Measurements from ENCODE around the gene LIN9. TPM values are rescaled to one million over a fixed set of nuclear protein-coding genes. Genes with fewer than 3 reads are reported as not detected.

LIN9 gene
- total and polyA plus RNA-seq, 4 experiments from 2014 or later: 2.8 to 5.5 (median 4.4) TPM

DNA sequence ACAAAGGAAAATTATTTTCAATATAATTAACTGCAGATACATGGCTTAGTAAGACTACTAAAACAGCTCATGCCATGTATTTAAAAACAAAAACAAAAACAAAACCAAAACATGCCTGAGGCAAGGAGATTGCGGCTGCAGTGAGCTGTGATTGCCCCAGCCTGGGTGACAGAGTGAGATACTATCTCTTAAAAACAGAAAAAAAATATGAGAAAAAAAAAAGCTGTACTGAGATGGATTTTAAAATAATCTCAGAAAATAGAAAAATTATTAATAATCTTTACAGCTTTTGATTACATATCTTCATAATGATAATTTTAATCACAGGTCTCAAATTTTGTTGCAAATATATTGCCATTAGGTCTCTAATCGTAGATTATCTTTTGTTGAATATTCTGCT is 24.0 kb upstream of the LIN9 start:
- Mint-ChIP-seq H3K27me3 (peaks cover 0 to 2% of the 10 kb centered on the region in 2 donors), H3K36me3 (no peaks in the 10 kb centered on the region), H3K27ac (peak overlapping the region in 6 of 7 donors; percentile 28 to 84 (median 61)), H3K9me3 (no peaks in the 10 kb centered on the region), H3K4me1 (peaks cover 6 to 9% (median 8%) of the 10 kb centered on the region in 4 donors), H3K4me3 (peak overlapping the region; percentile 45 to 81 (median 66))
- H3K27me3 ChIP-seq (ENCODE audit: insufficient read depth, low read length): no peaks in the 10 kb centered on the region
- intact Hi-C loops (cut with micrococcal nuclease): loop anchor here (1.0 to 2.0 kb wide), 2 partner anchors 136 to 208 kb away; no protein-coding TSS in a partner anchor
- POLR2A ChIA-PET (ENCODE audit: partially characterized antibody): interaction anchor here (0.8 to 2.3 kb wide), 5 partner anchors 24 to 270 kb away, joined by 3 to 11 read pairs (median 4); partner anchors contain the start of genes H3-3A and LIN9
- CTCF ChIA-PET (ENCODE audit: partially characterized antibody): interaction anchor here (0.6 to 6.2 kb wide), 28 partner anchors 8 to 268 kb away, joined by 3 to 91 read pairs (median 4); partner anchors contain the start of genes LIN9 and PARP1
- peak in 2 of 5 donors; percentile 10 to 14 for DNase-seq
- no peaks in the 10 kb centered on the region for H3K9me3 ChIP-seq (ENCODE audit: control insufficient read depth in 1 of 2, low read length in 2 of 2)
- no peak overlapping the region for H3K27ac ChIP-seq (ENCODE audit: low read depth, low read length)
- H3K4me1 ChIP-seq (ENCODE audit: insufficient read depth, low read length): peaks cover 3% of the 10 kb centered on the region
- no peak overlapping the region for H3K4me3 ChIP-seq (ENCODE audit: low read length in 2 of 2)
- no peaks in the 10 kb centered on the region for H3K36me3 ChIP-seq (ENCODE audit: insufficient read depth, low read length)

DNA sequence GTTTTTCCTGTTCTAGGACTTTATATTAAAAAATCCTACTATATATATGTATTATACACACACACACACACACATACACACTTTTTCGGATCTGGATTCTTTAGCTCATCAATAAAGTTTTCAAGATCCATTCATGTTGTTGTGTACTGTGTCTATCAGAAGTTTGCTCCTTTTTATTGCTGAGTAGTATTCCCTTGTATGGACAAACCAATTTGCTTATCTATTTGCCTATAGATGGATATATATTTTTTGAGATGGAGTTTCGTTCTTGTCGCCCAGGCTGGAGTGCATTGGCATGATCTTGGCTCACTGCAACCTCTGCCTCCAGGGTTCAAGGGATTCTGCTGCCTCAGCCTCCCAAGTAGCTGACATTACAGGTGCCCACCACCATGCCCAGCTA is 20.3 kb upstream of the LIN9 start:
- Mint-ChIP-seq H3K9me3 (no peaks in the 10 kb centered on the region), H3K27me3 (peaks cover 0 to 6% of the 10 kb centered on the region in 2 donors), H3K4me1 (peaks cover 5 to 9% (median 6%) of the 10 kb centered on the region in 4 donors), H3K36me3 (no peaks in the 10 kb centered on the region), H3K4me3 (no peak overlapping the region), H3K27ac (no peak overlapping the region)
- intact Hi-C loops (cut with micrococcal nuclease): no loop called here
- H3K4me1 ChIP-seq (ENCODE audit: insufficient read depth, low read length): peaks cover 3% of the 10 kb centered on the region
- no peak for DNase-seq
- no peaks in the 10 kb centered on the region for H3K36me3 ChIP-seq (ENCODE audit: insufficient read depth, low read length)
- CTCF ChIA-PET (ENCODE audit: partially characterized antibody): interaction anchor here (0.5 kb wide), 1 partner anchor 12 kb away, joined by 3 read pairs; no protein-coding TSS in a partner anchor
- H3K4me3 ChIP-seq (ENCODE audit: low read length in 2 of 2): no peak overlapping the region
- POLR2A ChIA-PET (ENCODE audit: partially characterized antibody): no interaction called here
- H3K27ac ChIP-seq (ENCODE audit: low read depth, low read length): no peak overlapping the region
- H3K9me3 ChIP-seq (ENCODE audit: control insufficient read depth in 1 of 2, low read length in 2 of 2): no peaks in the 10 kb centered on the region
- no peaks in the 10 kb centered on the region for H3K27me3 ChIP-seq (ENCODE audit: insufficient read depth, low read length)

DNA sequence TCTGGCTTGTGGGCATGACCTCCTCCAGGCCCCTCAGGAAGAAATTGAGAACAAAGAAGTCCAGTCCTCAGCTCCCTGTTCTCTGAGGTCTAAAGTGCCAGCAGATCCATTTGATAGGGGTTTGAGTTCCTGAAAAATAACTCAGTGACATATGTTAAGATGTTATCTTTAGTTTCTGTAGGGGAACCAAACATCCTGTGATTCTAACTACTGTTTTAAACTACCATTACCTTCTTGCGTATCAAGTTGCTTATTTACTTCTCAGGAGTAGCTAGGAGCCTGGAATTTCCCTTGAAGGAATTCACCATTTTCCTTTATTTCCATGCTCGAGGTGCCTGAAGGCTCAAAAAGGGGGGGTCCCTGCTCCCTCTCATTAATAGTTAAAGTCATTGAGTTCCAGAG is 18.8 kb upstream of the LIN9 start:
- intact Hi-C loops (cut with micrococcal nuclease): no loop called here
- Histone ChIP-seq H3K27ac (ENCODE audit: low read depth, low read length) (no peak overlapping the region), H3K4me3 (ENCODE audit: low read length in 2 of 2) (no peak overlapping the region), H3K36me3 (ENCODE audit: insufficient read depth, low read length) (no peaks in the 10 kb centered on the region), H3K27me3 (ENCODE audit: insufficient read depth, low read length) (no peaks in the 10 kb centered on the region), H3K4me1 (ENCODE audit: insufficient read depth, low read length) (no peaks in the 10 kb centered on the region), H3K9me3 (ENCODE audit: control insufficient read depth in 1 of 2, low read length in 2 of 2) (no peaks in the 10 kb centered on the region)
- H3K9me3 Mint-ChIP-seq: no peaks in the 10 kb centered on the region
- CTCF ChIA-PET (ENCODE audit: partially characterized antibody): no interaction called here
- H3K27ac Mint-ChIP-seq: peak overlapping the region in 1 of 7 donors; percentile 10
- H3K4me3 Mint-ChIP-seq: no peak overlapping the region
- POLR2A ChIA-PET (ENCODE audit: partially characterized antibody): no interaction called here
- H3K36me3 Mint-ChIP-seq: no peaks in the 10 kb centered on the region
- DNase-seq: no peak
- peaks cover 0 to 4% of the 10 kb centered on the region in 2 donors for H3K27me3 Mint-ChIP-seq
- peaks cover 0 to 3% (median 0%) of the 10 kb centered on the region in 4 donors for H3K4me1 Mint-ChIP-seq

DNA sequence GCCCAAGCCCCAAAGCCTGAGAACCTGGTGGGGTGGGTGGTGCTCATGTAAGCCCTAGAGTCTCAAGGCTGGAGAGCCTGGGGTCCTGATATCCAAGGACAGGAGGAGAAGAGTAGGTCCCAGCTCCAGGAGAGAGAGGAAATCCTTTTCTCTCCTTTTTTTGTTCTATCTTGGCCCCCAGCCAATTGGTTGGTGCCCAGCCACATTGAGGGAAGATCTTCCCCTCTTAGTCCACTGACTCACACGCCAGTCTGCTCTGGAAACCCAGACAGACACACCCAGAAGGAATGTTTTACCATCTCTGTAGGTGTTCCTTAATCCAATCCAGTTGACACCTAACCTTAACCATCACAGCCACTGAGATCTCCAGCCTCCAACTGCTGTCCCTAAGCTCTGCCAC is 16.2 kb upstream of the LIN9 start:
- ChIA-PET CTCF (ENCODE audit: partially characterized antibody) (interaction anchor here (1.0 to 1.3 kb wide), 2 partner anchors 8 to 199 kb away, joined by 4 read pairs; no protein-coding TSS in a partner anchor), POLR2A (ENCODE audit: partially characterized antibody) (no interaction called here)
- no peaks in the 10 kb centered on the region for H3K36me3 ChIP-seq (ENCODE audit: insufficient read depth, low read length)
- no peaks in the 10 kb centered on the region for H3K27me3 ChIP-seq (ENCODE audit: insufficient read depth, low read length)
- H3K4me3 ChIP-seq (ENCODE audit: low read length in 2 of 2): no peak overlapping the region
- Mint-ChIP-seq H3K4me3 (no peak overlapping the region), H3K36me3 (no peaks in the 10 kb centered on the region), H3K27me3 (peaks cover 2 to 7% of the 10 kb centered on the region in 2 donors), H3K27ac (no peak overlapping the region), H3K9me3 (no peaks in the 10 kb centered on the region), H3K4me1 (no peaks in the 10 kb centered on the region)
- H3K27ac ChIP-seq (ENCODE audit: low read depth, low read length): no peak overlapping the region
- H3K9me3 ChIP-seq (ENCODE audit: control insufficient read depth in 1 of 2, low read length in 2 of 2): no peaks in the 10 kb centered on the region
- H3K4me1 ChIP-seq (ENCODE audit: insufficient read depth, low read length): no peaks in the 10 kb centered on the region
- no peak for DNase-seq
- intact Hi-C loops (cut with micrococcal nuclease): no loop called here

DNA sequence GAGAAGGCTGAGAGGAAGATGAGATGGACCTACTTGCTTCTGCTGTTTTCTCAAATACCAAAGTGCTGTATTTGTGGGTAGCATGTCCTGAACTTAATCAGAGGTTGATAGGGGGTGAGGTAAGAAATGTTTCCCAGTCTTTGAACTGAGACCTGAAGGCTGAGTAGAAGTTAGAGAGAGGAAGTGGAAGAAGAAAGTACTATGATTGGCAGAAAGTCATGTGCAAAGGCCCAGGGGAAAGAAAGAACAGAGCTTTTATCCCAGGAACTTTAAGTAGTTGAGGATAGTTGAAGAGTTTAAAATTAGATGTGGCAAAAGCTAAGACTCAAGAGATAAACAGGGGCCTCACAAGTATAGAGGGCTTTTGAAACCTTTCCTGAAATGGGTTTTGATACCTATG is 15.5 kb upstream of the LIN9 start:
- Mint-ChIP-seq H3K27me3 (peaks cover 3 to 7% of the 10 kb centered on the region in 2 donors), H3K9me3 (no peaks in the 10 kb centered on the region), H3K4me3 (no peak overlapping the region), H3K36me3 (no peaks in the 10 kb centered on the region), H3K4me1 (no peaks in the 10 kb centered on the region), H3K27ac (no peak overlapping the region)
- POLR2A ChIA-PET (ENCODE audit: partially characterized antibody): no interaction called here
- Histone ChIP-seq H3K27me3 (ENCODE audit: insufficient read depth, low read length) (no peaks in the 10 kb centered on the region), H3K27ac (ENCODE audit: low read depth, low read length) (no peak overlapping the region), H3K9me3 (ENCODE audit: control insufficient read depth in 1 of 2, low read length in 2 of 2) (no peaks in the 10 kb centered on the region), H3K4me1 (ENCODE audit: insufficient read depth, low read length) (no peaks in the 10 kb centered on the region), H3K36me3 (ENCODE audit: insufficient read depth, low read length) (no peaks in the 10 kb centered on the region), H3K4me3 (ENCODE audit: low read length in 2 of 2) (no peak overlapping the region)
- CTCF ChIA-PET (ENCODE audit: partially characterized antibody): interaction anchor here (1.3 kb wide), 1 partner anchor 9 kb away, joined by 4 read pairs; no protein-coding TSS in a partner anchor
- intact Hi-C loops (cut with micrococcal nuclease): no loop called here
- no peak for DNase-seq

DNA sequence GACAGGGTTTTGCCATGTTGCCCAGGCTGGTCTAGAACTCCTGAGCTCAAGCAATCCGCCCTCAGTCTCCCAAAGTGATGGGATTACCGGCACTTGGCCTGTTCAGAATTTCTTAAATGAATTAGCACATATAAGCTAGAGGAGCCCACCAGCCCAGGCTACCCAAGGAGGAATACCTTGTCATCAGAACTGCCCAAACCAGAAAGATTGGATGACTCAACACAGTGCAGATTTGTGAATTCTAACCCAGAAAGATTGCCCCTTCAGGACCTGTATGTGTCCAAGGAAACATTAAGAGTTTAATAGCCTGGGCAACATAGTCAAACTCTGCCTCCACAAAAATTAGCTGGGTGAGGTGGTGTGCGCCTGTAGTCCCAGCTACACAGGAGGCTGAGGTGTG is 14.0 kb upstream of the LIN9 start:
- Mint-ChIP-seq H3K36me3 (no peaks in the 10 kb centered on the region), H3K9me3 (no peaks in the 10 kb centered on the region), H3K27ac (no peak overlapping the region), H3K27me3 (peaks cover 4 to 7% of the 10 kb centered on the region in 2 donors), H3K4me3 (no peak overlapping the region), H3K4me1 (no peaks in the 10 kb centered on the region)
- H3K36me3 ChIP-seq (ENCODE audit: insufficient read depth, low read length): no peaks in the 10 kb centered on the region
- intact Hi-C loops (cut with micrococcal nuclease): no loop called here
- CTCF ChIA-PET (ENCODE audit: partially characterized antibody): interaction anchor here (0.6 to 0.9 kb wide), 2 partner anchors 10 to 244 kb away, joined by 3 to 5 read pairs; no protein-coding TSS in a partner anchor
- no peak overlapping the region for H3K4me3 ChIP-seq (ENCODE audit: low read length in 2 of 2)
- H3K4me1 ChIP-seq (ENCODE audit: insufficient read depth, low read length): no peaks in the 10 kb centered on the region
- no peak for DNase-seq
- H3K27me3 ChIP-seq (ENCODE audit: insufficient read depth, low read length): no peaks in the 10 kb centered on the region
- no peak overlapping the region for H3K27ac ChIP-seq (ENCODE audit: low read depth, low read length)
- POLR2A ChIA-PET (ENCODE audit: partially characterized antibody): no interaction called here
- H3K9me3 ChIP-seq (ENCODE audit: control insufficient read depth in 1 of 2, low read length in 2 of 2): no peaks in the 10 kb centered on the region

DNA sequence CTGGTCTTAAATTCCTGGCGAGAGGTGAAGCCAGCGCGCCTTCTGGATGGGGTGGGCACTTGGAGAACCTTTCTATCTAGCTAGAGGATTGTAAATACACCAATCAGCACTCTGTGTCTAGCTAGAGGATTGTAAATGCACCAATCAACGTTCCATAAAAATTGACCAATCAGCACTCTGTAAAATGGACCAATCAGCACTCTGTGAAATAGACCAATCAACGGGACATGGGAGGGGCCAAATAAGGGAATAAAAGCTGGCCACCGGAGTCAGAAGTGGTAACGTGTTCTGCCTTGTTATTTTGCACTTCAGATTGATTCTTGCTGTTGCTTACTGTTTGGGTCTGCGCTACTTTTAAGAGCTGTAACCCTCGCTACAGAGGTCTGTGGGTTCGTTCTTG is 12.0 kb upstream of the LIN9 start:
- Mint-ChIP-seq H3K9me3 (no peaks in the 10 kb centered on the region), H3K27ac (no peak overlapping the region), H3K36me3 (no peaks in the 10 kb centered on the region), H3K4me1 (no peaks in the 10 kb centered on the region), H3K27me3 (peaks cover 9 to 10% of the 10 kb centered on the region in 2 donors), H3K4me3 (no peak overlapping the region)
- no peaks in the 10 kb centered on the region for H3K36me3 ChIP-seq (ENCODE audit: insufficient read depth, low read length)
- DNase-seq: no peak
- H3K9me3 ChIP-seq (ENCODE audit: control insufficient read depth in 1 of 2, low read length in 2 of 2): no peaks in the 10 kb centered on the region
- intact Hi-C loops (cut with micrococcal nuclease): no loop called here
- H3K4me3 ChIP-seq (ENCODE audit: low read length in 2 of 2): no peak overlapping the region
- ChIA-PET CTCF (ENCODE audit: partially characterized antibody) (no interaction called here), POLR2A (ENCODE audit: partially characterized antibody) (no interaction called here)
- H3K4me1 ChIP-seq (ENCODE audit: insufficient read depth, low read length): no peaks in the 10 kb centered on the region
- H3K27ac ChIP-seq (ENCODE audit: low read depth, low read length): no peak overlapping the region
- H3K27me3 ChIP-seq (ENCODE audit: insufficient read depth, low read length): no peaks in the 10 kb centered on the region

Measured in CD4-positive, alpha-beta memory T cell (primary cell).